HG03342 (cell line): ENCODE results near the gene HTR3E.

Source experiments
- ATAC-seq: cut with Tn5 transposase; IDR thresholded peaks from one replicate; pipeline ENCODE4 v1.9.1; 2021; ENCODE audit warnings: mild to moderate bottlenecking, moderate library complexity; ENCODE audit not compliant: unreplicated experiment

HTR3E gene

DNA sequence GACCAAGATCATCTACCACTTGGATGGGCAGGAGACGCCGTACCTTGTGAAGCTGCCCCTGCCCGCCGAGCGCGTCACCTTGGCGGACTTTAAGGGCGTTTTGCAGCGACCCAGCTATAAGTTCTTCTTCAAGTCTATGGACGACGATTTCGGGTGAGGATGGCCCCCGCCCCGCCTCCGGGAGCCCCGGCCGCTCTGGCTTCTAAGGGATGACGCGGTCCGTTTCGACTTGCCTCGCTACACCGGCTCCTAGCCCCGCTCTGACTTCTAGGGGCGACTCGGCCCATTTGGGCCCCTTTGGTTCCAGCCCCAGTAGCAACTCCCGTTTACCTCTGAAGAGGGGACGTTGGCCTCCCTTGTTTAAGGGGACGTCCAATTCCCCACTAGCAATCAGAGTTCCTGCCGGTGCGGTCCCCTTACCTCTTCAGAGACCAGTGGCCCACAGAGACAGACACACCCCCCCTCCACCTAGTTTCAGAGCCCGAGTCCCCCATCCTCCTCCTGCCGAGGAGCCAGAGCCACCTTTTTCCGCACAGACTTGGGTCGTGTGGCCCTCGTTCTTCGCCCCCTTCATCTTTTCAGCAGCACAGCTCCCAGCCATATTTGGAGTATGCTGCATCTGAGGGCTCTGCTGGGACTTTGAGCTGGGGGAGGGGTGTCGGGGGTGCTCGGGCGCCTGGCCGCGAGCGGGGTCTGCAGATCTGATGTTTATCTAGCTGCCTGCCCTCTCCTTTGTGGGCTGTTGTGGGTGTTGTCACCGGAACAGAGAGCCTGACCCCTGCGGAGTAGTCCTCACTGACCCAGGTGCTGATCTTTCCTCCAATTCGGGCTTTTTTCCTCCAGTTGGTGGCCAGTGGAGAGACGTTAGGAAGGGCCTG, 59.0 kb downstream of the HTR3E start:
- peak; percentile 31 for ATAC-seq

DNA sequence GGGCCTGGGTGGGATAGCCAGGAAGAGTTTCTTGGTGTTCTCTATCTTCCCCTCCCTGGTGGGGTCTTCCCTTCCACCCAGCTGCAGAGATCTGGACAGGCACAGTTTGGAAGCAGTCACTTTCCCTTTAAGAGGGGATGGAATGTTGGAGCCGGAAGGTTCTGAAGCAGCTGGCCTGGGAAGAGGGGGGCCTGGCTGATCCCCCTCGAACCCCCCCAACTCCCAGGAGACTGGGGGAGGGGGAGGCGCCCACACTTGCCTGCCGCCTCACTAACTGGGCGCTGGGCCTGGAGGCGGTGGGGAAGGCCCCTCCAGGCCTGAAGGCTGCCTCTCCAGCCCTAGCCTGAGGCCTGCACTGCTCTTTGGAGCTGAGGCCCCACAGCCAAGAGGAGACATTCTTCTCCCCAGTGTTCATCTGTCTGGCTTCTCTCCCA, 59.7 kb downstream of the HTR3E start:
- ATAC-seq = no peak
